GM18868 (cell line): Measurements from ENCODE around the gene MYLK.

Source experiments
- ATAC-seq: cut with Tn5 transposase; IDR thresholded peaks from one replicate; pipeline ENCODE4 v1.9.1; 2021; ENCODE audit warnings: mild to moderate bottlenecking, moderate library complexity; ENCODE audit not compliant: unreplicated experiment

Gene MYLK

DNA sequence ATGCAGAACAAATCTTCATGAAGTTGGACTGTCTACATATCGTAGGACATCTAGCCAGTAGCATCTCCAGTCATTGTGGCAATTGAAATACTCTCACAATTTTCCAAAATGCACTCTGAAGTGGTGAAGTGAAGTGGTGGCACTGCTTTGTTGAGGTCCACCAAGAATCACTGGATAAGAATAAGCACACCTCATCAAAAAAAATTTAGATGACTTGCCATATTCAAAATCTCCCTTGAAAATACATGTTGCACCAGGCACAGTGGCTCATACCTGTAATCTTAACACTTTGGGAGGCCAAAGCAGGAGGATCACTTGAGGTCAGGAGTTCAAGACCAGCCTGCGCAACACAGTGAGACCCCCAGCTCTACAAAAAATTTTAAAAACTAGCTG, 312.2 kb downstream of the MYLK start:
- no peak for ATAC-seq

- ATAC-seq, result no peak
Observed at GRCh38 chr3:123571264-123571972, 312.7 kb downstream of the MYLK start.

DNA sequence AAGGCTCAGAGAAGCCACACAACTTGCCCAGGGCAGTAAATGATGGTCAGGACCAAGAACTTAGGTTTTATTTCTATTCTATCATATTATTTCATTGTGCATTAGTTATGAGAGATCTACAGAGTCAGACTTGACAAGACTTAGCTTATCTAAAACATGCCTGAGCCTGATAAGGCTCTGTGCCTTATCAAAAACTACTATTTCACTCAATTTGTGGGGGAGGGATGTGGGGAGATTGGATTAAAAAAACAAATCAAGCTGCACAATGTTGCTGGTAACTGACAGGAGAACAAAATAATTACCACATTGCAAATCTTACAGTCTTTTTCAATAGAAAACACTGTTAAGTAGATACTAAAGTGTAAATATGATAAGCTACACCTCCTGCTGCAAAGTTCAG, 315.3 kb downstream of the MYLK start:
- no peak for ATAC-seq

DNA sequence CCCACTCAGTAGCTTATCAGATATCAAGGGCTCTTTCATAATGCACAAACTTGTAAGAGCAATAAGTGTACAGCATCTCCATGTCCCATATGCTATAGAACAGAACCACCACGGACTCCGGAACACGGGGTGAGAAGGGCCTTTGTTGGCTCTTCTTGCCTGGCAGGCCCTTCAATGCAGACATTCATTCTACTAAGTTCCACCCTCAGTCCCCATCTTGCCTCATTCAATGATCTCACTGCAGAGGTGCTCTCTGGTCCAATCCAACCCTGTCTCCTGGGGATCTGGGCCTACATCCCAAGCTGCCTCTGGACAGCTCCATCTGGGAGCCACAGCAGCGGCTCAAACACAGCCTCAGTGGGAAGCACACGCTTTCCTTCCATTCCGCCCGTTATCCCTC, 316.1 kb downstream of the MYLK start:
- no peak for ATAC-seq

- ATAC-seq, result no peak
Observed at GRCh38 chr3:123564056-123564455, 320.1 kb downstream of the MYLK start.

- ATAC-seq, result no peak
Observed at GRCh38 chr3:123562547-123562946, 321.6 kb downstream of the MYLK start.

GRCh38 chr3:123561188-123561587, 322.9 kb downstream of the MYLK start:
- ATAC-seq, result no peak
